Heart left ventricle (tissue), 13 donors: ENCODE results near the gene CMPK2.

Experiments used
- POLR2A ChIP-seq, 2 donors: fragments of 450-650 bp; IDR thresholded peaks; one replicate each; pipeline ENCODE4 v1.6.1; 2017; ENCODE audit warnings: antibody characterized with exemption in 2 of 2, mild to moderate bottlenecking in 2 of 2, moderate library complexity in 2 of 2
- TF ChIP-seq, protein P1 (sequence below), 12 donors: fragments of 200-600 bp; sonication (generic) in 4 of 12; IDR thresholded peaks; one replicate each; pipeline versions ENCODE4 v1.5.0 to v1.8.0; 2018 to 2022; ENCODE audit warnings: antibody characterized with exemption in 12 of 12, mild to moderate bottlenecking in 5 of 12
- donor health status: ischemic (EF 13 %, LVEDD 7.1; RV severe dilation, severe dysfunction).
- donor health status: DM: no; HTN: yes; CAD: no.
- donor health status: DM: no; HTN: no; CAD: no.
- donor health status: ischemic (EF 25% LVEDD 6.9; RV normal size, moderate dysfunction).
- donor health status: ischemic (EF 25% LVEDD 5.7; RV mildly dilated, moderate dysfunction).
- donor health status: ischemic (EF 35%, LVEDD 5.7; RV mildly dilated, moderate dysfunction).
- donor health status: nonischemic (EF 11% LVEDD 7.7; RV severe dilation, severe dysfunction).
- donor health status: DM: yes; HTN: yes; CAD: no.
- donor health status: PGD.
- donor health status: ischemic (EF 29% LVEDD 5.4; RV normal size, mild dysfunction).
- donor health status: nonischemic (EF 23%, LVEDD 6.1; RV moderate dilation, normal function).

DNA sequence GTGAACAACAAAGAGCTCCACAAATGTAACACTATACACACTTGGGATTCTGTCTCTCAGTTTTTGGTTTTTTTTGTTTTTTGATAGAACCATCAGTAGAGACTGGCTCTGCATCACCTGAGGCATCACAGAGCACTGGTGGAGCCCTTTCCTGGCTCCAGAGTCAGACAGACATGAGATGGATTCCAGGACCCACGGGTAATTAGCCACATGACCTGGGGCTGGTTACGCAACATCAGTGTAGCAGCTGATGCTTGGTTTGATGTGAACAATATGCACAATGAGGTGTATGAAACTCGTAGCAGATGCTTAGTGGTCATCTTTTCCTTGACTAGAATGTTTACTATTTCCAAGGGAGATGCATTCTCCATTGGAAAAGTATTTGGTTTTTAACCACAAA, 40.7 kb downstream of the CMPK2 start:
- TF ChIP-seq, protein P1, sequence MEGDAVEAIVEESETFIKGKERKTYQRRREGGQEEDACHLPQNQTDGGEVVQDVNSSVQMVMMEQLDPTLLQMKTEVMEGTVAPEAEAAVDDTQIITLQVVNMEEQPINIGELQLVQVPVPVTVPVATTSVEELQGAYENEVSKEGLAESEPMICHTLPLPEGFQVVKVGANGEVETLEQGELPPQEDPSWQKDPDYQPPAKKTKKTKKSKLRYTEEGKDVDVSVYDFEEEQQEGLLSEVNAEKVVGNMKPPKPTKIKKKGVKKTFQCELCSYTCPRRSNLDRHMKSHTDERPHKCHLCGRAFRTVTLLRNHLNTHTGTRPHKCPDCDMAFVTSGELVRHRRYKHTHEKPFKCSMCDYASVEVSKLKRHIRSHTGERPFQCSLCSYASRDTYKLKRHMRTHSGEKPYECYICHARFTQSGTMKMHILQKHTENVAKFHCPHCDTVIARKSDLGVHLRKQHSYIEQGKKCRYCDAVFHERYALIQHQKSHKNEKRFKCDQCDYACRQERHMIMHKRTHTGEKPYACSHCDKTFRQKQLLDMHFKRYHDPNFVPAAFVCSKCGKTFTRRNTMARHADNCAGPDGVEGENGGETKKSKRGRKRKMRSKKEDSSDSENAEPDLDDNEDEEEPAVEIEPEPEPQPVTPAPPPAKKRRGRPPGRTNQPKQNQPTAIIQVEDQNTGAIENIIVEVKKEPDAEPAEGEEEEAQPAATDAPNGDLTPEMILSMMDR (IDR thresholded peaks at IDR 0.05) = no peak
- no peak for TF ChIP-seq POLR2A (IDR thresholded peaks at IDR 0.05)
